Subcutaneous adipose tissue (tissue), 4 donors: Measurements from ENCODE around the gene FPR3. TPM values are rescaled to one million over a fixed set of nuclear protein-coding genes. Genes with fewer than 3 reads are reported as not detected.

ENCODE experiments used
- total RNA-seq, 4 donors: library from RNA; depleted of rRNA; stranded (reverse); fragments of >200 nt; gene quantifications; one replicate each; pipeline ENCODE4 v1.1.0, GENCODE V29; 2016
- TF ChIP-seq, protein P1 (sequence below): fragments of 450-650 bp; IDR thresholded peaks from one replicate; pipeline ENCODE4 v1.5.1; 2016; ENCODE audit warnings: low read depth, mild to moderate bottlenecking, control low read depth, antibody characterized with exemption, moderate library complexity

The FPR3 gene
- total RNA-seq, 4 donors from 2014 or later = 3.2 to 112 (median 27.3) TPM

DNA sequence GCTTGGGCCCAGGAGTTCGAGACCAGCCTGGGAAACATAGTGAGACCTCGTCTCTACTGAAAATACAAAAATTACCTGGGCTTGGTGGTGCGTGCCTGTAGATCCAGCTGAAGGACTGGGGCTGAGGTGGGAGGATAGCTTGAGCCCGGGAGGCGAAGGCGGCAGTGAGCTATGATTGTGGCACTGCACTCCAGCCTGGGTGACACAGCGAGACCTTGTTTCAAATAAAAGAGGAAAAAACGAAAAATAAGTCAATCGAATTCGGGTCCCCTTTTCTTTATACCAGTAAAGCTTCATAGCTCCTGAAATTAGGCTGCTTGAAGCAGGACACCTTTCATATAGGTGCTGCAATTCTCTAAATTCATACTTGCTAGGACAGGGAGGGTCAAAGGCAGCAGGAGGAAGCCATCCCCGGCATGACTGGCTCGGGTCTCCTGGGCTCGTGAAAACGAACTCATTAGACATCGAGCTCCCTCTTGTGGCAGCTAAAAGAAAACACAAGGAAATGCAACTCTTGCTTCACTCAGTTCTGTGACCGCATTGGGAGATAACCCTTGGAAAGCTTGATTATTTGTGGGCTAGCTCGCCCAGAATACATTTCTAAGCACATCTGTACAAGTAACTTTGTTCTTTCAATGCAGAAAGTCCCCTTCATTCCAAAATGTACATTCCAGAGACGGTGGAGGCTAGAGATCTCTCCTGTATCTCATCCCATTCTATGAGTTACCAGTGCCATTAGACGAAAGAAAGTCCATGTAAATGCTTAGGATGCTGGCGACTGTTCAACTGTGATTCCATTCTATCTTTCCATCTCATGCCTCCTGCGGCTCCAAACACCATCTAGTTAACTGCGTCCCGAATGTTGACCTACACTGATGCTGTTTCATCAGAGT is 17.1 kb upstream of the FPR3 start:
- TF ChIP-seq, protein P1, sequence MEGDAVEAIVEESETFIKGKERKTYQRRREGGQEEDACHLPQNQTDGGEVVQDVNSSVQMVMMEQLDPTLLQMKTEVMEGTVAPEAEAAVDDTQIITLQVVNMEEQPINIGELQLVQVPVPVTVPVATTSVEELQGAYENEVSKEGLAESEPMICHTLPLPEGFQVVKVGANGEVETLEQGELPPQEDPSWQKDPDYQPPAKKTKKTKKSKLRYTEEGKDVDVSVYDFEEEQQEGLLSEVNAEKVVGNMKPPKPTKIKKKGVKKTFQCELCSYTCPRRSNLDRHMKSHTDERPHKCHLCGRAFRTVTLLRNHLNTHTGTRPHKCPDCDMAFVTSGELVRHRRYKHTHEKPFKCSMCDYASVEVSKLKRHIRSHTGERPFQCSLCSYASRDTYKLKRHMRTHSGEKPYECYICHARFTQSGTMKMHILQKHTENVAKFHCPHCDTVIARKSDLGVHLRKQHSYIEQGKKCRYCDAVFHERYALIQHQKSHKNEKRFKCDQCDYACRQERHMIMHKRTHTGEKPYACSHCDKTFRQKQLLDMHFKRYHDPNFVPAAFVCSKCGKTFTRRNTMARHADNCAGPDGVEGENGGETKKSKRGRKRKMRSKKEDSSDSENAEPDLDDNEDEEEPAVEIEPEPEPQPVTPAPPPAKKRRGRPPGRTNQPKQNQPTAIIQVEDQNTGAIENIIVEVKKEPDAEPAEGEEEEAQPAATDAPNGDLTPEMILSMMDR = no peak

DNA sequence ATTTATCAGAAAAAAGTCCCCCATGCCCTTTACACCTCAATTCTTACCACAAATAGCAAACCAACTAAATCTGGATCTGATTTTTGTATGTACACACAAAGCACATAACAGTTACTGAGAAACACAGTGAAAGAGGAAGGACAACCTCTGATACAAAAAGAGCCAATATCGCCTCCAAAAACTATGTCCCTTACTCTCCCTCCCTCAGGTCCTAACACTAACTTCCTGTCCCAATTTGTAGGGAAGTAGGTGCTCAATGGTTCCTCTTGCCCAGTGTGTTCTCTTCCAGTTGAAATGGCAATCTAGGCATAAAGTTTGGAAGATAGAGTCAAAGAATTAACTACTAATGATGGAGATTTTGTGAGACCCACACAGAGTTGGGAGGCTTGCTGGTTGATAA is 15.8 kb upstream of the FPR3 start:
- TF ChIP-seq, protein P1 = no peak

DNA sequence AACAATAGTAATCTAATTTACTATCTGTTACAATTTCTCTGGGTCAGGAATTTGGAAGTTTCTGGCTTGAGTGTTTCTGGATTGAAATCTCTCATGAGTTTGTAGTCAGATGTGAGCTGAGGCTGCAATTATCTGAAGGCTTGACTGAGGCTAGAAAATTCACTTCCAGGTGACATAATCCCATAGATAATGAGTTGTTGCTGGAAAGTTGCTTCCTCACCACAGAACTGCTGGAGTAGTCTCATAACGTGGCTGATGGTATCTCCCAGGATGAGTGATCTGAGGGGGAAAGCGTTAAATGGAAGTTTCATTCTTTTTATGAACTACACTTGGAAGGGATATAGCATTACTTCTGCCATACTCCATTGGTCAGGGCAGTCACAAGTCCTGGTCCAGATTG is 15.3 kb upstream of the FPR3 start:
- TF ChIP-seq, protein P1 = no peak

DNA sequence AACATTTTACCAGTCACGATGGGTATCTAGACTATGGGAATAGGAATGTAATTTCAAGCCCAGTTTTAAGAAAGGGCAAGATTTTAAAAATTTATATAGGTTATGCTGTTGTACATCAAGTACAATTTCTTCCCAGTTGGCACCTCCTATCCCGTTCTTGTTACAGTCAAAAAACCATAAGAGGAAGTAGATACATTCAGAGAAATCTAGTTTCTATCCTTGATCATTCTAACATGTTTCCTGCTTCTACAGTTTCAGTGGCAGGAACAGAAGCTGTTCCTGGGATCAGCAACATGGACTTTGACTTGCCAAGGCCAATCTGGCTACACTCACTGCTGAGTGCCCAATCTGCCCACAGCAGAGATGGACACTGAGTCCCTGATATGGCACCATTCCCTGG is 14.7 kb upstream of the FPR3 start:
- TF ChIP-seq, protein P1 = no peak

DNA sequence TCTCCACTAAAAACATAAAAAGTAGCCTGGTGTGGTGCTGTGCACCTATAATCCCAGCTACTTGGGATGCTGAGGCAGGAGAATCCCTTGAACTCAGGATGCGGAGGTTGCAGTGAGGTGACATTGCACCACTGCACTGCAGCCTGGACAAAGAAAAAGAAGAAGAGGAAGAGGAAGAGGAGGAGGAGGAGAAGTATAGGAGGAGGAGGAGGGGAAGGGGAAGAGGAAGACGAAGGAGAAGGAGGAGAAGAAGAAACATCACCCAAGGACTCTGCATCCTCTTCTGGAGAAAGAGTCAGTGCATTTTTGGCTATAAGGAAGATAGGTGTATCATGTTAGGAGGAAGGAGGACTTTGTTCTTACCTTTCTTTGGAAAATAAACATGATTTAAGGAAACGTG is 13.0 kb upstream of the FPR3 start:
- TF ChIP-seq, protein P1 = no peak

DNA sequence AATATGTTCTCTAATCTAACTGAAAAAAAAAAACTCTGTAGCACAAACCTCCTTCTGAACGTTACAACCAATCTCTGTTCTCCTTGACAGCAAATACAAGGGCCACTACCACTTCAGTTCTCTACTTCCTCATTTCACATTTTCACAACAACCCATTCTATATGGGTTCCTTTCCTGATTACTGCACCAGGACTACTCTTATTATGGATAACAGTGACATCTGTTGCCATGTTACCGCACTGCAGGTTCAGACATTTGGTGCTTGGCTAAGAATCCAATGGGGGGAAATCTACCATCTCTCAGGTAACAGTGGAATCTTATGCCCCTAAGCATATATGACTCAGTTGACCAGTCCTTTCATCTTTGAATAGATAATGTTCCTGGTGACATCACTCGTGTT is 11.6 kb upstream of the FPR3 start:
- TF ChIP-seq, protein P1 = no peak

DNA sequence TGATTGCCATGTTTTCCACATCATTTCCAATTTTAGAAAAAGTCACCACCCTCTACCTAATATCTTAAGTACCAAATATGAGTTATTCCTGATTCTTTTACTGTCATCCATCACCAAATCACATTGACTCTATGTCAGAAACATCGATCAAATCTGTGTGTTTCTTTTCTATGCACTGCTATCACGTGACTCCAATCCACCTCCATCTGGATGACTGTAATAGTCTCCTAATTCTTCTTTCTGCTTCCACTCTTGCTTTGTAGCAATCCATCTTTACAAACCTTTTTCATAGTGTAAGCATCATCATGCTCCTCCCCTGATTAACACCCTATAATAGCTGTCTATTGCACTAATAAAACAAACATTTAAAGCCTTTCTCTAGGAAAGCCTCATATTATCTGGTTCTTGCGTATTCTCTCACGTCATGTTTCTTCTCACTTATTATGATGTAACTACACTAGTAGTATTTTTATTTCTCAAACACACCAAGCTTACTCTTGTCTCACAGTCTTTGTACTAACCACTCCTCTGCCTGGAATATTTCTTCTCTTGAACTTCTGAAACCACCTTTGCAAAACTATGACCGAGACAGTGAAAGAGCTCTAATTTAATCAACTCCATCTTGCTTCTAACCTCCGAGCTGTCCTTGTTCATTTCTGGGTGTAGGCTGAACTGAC is 10.7 kb upstream of the FPR3 start:
- TF ChIP-seq, protein P1 = no peak
